ENCODE results near the gene OLIG2.

OLIG2 gene

GRCh38 chr21:33015756-33016155, 10.0 kb upstream of the OLIG2 start:
- DNase-seq (ENCODE audit: extremely low spot score) = no peak
- TF ChIP-seq TARDBP (IDR thresholded peaks at IDR 0.05) (no peak), FOXA1 (IDR thresholded peaks at IDR 0.05) (no peak)
- ChIA-PET CTCF (no interaction called here), POLR2A (interaction anchor here (2.5 kb wide), 1 partner anchor 10 kb away, joined by 7 read pairs; the partner anchor contains the start of gene OLIG2)

- CTCF ChIA-PET = no interaction called here
- POLR2A ChIA-PET = no interaction called here
- DNase-seq (ENCODE audit: extremely low spot score) = no peak
- TF ChIP-seq CTBP1 (IDR thresholded peaks at IDR 0.05; ENCODE audit: borderline replicate concordance) = no peak
- no peak for TF ChIP-seq L3MBTL2 (conservative IDR thresholded peaks at IDR 0.05)
- TF ChIP-seq NFRKB (IDR thresholded peaks at IDR 0.05) = no peak
- TF ChIP-seq ELF4 (IDR thresholded peaks at IDR 0.05) = no peak
- TF ChIP-seq FOXA1 (IDR thresholded peaks at IDR 0.05) = no peak
- no peak for TF ChIP-seq ZNF384 (IDR thresholded peaks at IDR 0.05)
- no peak for TF ChIP-seq PKNOX1 (IDR thresholded peaks at IDR 0.05)
- no peak for TF ChIP-seq SUZ12 (IDR thresholded peaks at IDR 0.05)
- no peak for TF ChIP-seq HDGF (IDR thresholded peaks at IDR 0.05; ENCODE audit: borderline replicate concordance)
- TF ChIP-seq FOXM1 (IDR thresholded peaks at IDR 0.05; ENCODE audit: borderline replicate concordance) = no peak
- TF ChIP-seq LEF1 (IDR thresholded peaks at IDR 0.05; ENCODE audit: borderline replicate concordance) = no peak
- no peak for TF ChIP-seq SP1 (IDR thresholded peaks at IDR 0.05)
- no peak for TF ChIP-seq BHLHE40 (IDR thresholded peaks at IDR 0.05; ENCODE audit: borderline replicate concordance)
- TF ChIP-seq TARDBP (IDR thresholded peaks at IDR 0.05) = no peak
Measured at GRCh38 chr21:33018707-33019465, 6.8 kb upstream of the OLIG2 start.

GRCh38 chr21:33019516-33019884, 6.2 kb upstream of the OLIG2 start:
- POLR2A ChIA-PET = no interaction called here
- TF ChIP-seq ZNF384 (IDR thresholded peaks at IDR 0.05) = no peak
- no peak for TF ChIP-seq SP1 (IDR thresholded peaks at IDR 0.05)
- TF ChIP-seq ARNT (IDR thresholded peaks at IDR 0.05) = no peak
- TF ChIP-seq LEF1 (IDR thresholded peaks at IDR 0.05; ENCODE audit: borderline replicate concordance) = no peak
- TF ChIP-seq L3MBTL2 (conservative IDR thresholded peaks at IDR 0.05) = no peak
- no peak for TF ChIP-seq BHLHE40 (IDR thresholded peaks at IDR 0.05; ENCODE audit: borderline replicate concordance)
- no peak for DNase-seq (ENCODE audit: extremely low spot score)
- CTCF ChIA-PET = no interaction called here

- ChIA-PET POLR2A (no interaction called here), CTCF (no interaction called here)
- TF ChIP-seq LEF1 (IDR thresholded peaks at IDR 0.05; ENCODE audit: borderline replicate concordance) (no peak), PKNOX1 (IDR thresholded peaks at IDR 0.05) (no peak), NFRKB (IDR thresholded peaks at IDR 0.05) (no peak), TARDBP (IDR thresholded peaks at IDR 0.05) (no peak)
- DNase-seq (ENCODE audit: extremely low spot score) = no peak
Measured at GRCh38 chr21:33019885-33020557, 5.7 kb upstream of the OLIG2 start.

GRCh38 chr21:33020558-33021100, 5.1 kb upstream of the OLIG2 start:
- CTCF ChIA-PET = no interaction called here
- no peak for DNase-seq (ENCODE audit: extremely low spot score)
- POLR2A ChIA-PET = no interaction called here
- TF ChIP-seq FOXM1 (IDR thresholded peaks at IDR 0.05; ENCODE audit: borderline replicate concordance) = no peak
- TF ChIP-seq TARDBP (IDR thresholded peaks at IDR 0.05) = no peak
- no peak for TF ChIP-seq BHLHE40 (IDR thresholded peaks at IDR 0.05; ENCODE audit: borderline replicate concordance)
- no peak for TF ChIP-seq LEF1 (IDR thresholded peaks at IDR 0.05; ENCODE audit: borderline replicate concordance)
- no peak for TF ChIP-seq ZNF384 (IDR thresholded peaks at IDR 0.05)
- no peak for TF ChIP-seq FOXK2 (IDR thresholded peaks at IDR 0.05)
- no peak for TF ChIP-seq PKNOX1 (IDR thresholded peaks at IDR 0.05)
- TF ChIP-seq NFRKB (IDR thresholded peaks at IDR 0.05) = no peak
- no peak for TF ChIP-seq ARNT (IDR thresholded peaks at IDR 0.05)
- no peak for TF ChIP-seq FOXA1 (IDR thresholded peaks at IDR 0.05)
- TF ChIP-seq SP1 (IDR thresholded peaks at IDR 0.05) = no peak
- no peak for TF ChIP-seq SUZ12 (IDR thresholded peaks at IDR 0.05)
- TF ChIP-seq HDGF (IDR thresholded peaks at IDR 0.05; ENCODE audit: borderline replicate concordance) = no peak
- TF ChIP-seq ELF4 (IDR thresholded peaks at IDR 0.05) = no peak
- no peak for TF ChIP-seq L3MBTL2 (conservative IDR thresholded peaks at IDR 0.05)
- TF ChIP-seq CTBP1 (IDR thresholded peaks at IDR 0.05; ENCODE audit: borderline replicate concordance) = no peak

GRCh38 chr21:33021150-33021549, 4.6 kb upstream of the OLIG2 start:
- CTCF ChIA-PET = no interaction called here
- no peak for TF ChIP-seq BHLHE40 (IDR thresholded peaks at IDR 0.05; ENCODE audit: borderline replicate concordance)
- no peak for TF ChIP-seq SP1 (IDR thresholded peaks at IDR 0.05)
- TF ChIP-seq PKNOX1 (IDR thresholded peaks at IDR 0.05) = no peak
- no peak for TF ChIP-seq TARDBP (IDR thresholded peaks at IDR 0.05)
- TF ChIP-seq FOXA1 (IDR thresholded peaks at IDR 0.05) = no peak
- no peak for TF ChIP-seq ZNF384 (IDR thresholded peaks at IDR 0.05)
- TF ChIP-seq L3MBTL2 (conservative IDR thresholded peaks at IDR 0.05) = no peak
- TF ChIP-seq FOXK2 (IDR thresholded peaks at IDR 0.05) = no peak
- TF ChIP-seq NFRKB (IDR thresholded peaks at IDR 0.05) = no peak
- no peak for TF ChIP-seq LEF1 (IDR thresholded peaks at IDR 0.05; ENCODE audit: borderline replicate concordance)
- no peak for TF ChIP-seq ELF4 (IDR thresholded peaks at IDR 0.05)
- no peak for TF ChIP-seq FOXM1 (IDR thresholded peaks at IDR 0.05; ENCODE audit: borderline replicate concordance)
- no peak for TF ChIP-seq SUZ12 (IDR thresholded peaks at IDR 0.05)
- TF ChIP-seq ARNT (IDR thresholded peaks at IDR 0.05) = no peak
- TF ChIP-seq HDGF (IDR thresholded peaks at IDR 0.05; ENCODE audit: borderline replicate concordance) = no peak
- TF ChIP-seq CTBP1 (IDR thresholded peaks at IDR 0.05; ENCODE audit: borderline replicate concordance) = no peak
- DNase-seq (ENCODE audit: extremely low spot score) = no peak
- POLR2A ChIA-PET = no interaction called here

Data from HEK293T (cell line).